ENCODE measurements around the gene HSF4. TPM values are rescaled to one million over a fixed set of nuclear protein-coding genes. Genes with fewer than 3 reads are reported as not detected.

The HSF4 gene
- total RNA-seq, 1 donor from 2014 or later: 2.2 TPM

- TF ChIP-seq CTCF (IDR thresholded peaks at IDR 0.05; ENCODE audit: unreplicated experiment): peak; percentile 70
- Mint-ChIP-seq H3K4me1 (ENCODE audit: low read depth) (peaks cover 20% of the 10 kb centered on the region), H3K27ac (peak overlapping the region; percentile 70), H3K4me3 (ENCODE audit: low read depth) (peak overlapping the region; percentile 77), H3K36me3 (ENCODE audit: insufficient read depth) (no peaks in the 10 kb centered on the region), H3K9me3 (ENCODE audit: low read depth) (no peaks in the 10 kb centered on the region), H3K27me3 (peaks cover 82% of the 10 kb centered on the region)
- no peak for DNase-seq (ENCODE audit: low spot score, unreplicated experiment)
These were observed 5.2 kb downstream of the HSF4 start for GRCh38 chr16:67169642-67170167.

GRCh38 chr16:67170168-67170948 is 5.8 kb downstream of the HSF4 start, which contains the start of gene NOL3:
TSS of gene NOL3 (plus strand) at chr16:67170538.
- Mint-ChIP-seq H3K4me3 (ENCODE audit: low read depth) (peak within 1 kb of the TSS; percentile 77), H3K9me3 (ENCODE audit: low read depth) (no peaks in the 10 kb centered on the region), H3K4me1 (ENCODE audit: low read depth) (peaks cover 20% of the 10 kb centered on the region), H3K36me3 (ENCODE audit: insufficient read depth) (no peaks in the 10 kb centered on the region), H3K27ac (peak within 1 kb of the TSS; percentile 70), H3K27me3 (peaks cover 79% of the 10 kb centered on the region)
- no peak for TF ChIP-seq CTCF (IDR thresholded peaks at IDR 0.05; ENCODE audit: unreplicated experiment)
- DNase-seq (ENCODE audit: low spot score, unreplicated experiment): no peak

GRCh38 chr16:67170949-67171649 is 6.6 kb downstream of the HSF4 start:
- Mint-ChIP-seq H3K27ac (peak overlapping the region; percentile 50), H3K36me3 (ENCODE audit: insufficient read depth) (peaks cover 1% of the 10 kb centered on the region), H3K4me1 (ENCODE audit: low read depth) (peaks cover 20% of the 10 kb centered on the region), H3K9me3 (ENCODE audit: low read depth) (no peaks in the 10 kb centered on the region), H3K4me3 (ENCODE audit: low read depth) (peak overlapping the region; percentile 73), H3K27me3 (peaks cover 81% of the 10 kb centered on the region)
- DNase-seq (ENCODE audit: low spot score, unreplicated experiment): no peak
- TF ChIP-seq CTCF (IDR thresholded peaks at IDR 0.05; ENCODE audit: unreplicated experiment): no peak

- Mint-ChIP-seq H3K4me1 (ENCODE audit: low read depth) (peaks cover 22% of the 10 kb centered on the region), H3K27me3 (peaks cover 71% of the 10 kb centered on the region), H3K27ac (peak overlapping the region; percentile 72), H3K9me3 (ENCODE audit: low read depth) (no peaks in the 10 kb centered on the region), H3K36me3 (ENCODE audit: insufficient read depth) (peaks cover 4% of the 10 kb centered on the region), H3K4me3 (ENCODE audit: low read depth) (peak overlapping the region; percentile 67)
- no peak for DNase-seq (ENCODE audit: low spot score, unreplicated experiment)
- no peak for TF ChIP-seq CTCF (IDR thresholded peaks at IDR 0.05; ENCODE audit: unreplicated experiment)
These were observed 8.8 kb downstream of the HSF4 start for GRCh38 chr16:67173323-67173722.
